ENCODE measurements around the gene NRIP1.

GRCh38 chr21:15001857-15002606 lies 62.8 kb downstream of the NRIP1 start:
- TF ChIP-seq CTCF (IDR thresholded peaks at IDR 0.05) (no peak), POLR2A (IDR thresholded peaks at IDR 0.05) (no peak)

Measured in uterus (tissue), 2 donors.